NCI-H2107 treated with DMSO at 0.1 percent for 48 hours (cell line): ENCODE measurements around the gene APBB1IP.
"Not testable (repeated sequence)": the region's sequence is repeated elsewhere in the genome, so short reads cannot be mapped to it uniquely, and the experiment has no call there.

Experiments used
- DNase-seq: peaks from one replicate; lab custom pipeline; 2025; ENCODE audit not compliant: unreplicated experiment; lab: John Stamatoyannopoulos, UW

APBB1IP gene

GRCh38 chr10:26504429-26504828 is 66.3 kb downstream of the APBB1IP start:
- DNase-seq: not testable (repeated sequence)

- no peak for DNase-seq
Measured at GRCh38 chr10:26505491-26505890, 67.3 kb downstream of the APBB1IP start.

GRCh38 chr10:26506736-26507135 is 68.6 kb downstream of the APBB1IP start:
- no peak for DNase-seq

GRCh38 chr10:26507441-26507840 is 69.3 kb downstream of the APBB1IP start:
- no peak for DNase-seq

- no peak for DNase-seq
Measured at GRCh38 chr10:26508016-26508415, 69.9 kb downstream of the APBB1IP start.

GRCh38 chr10:26509307-26509706 is 71.2 kb downstream of the APBB1IP start:
- DNase-seq: no peak

GRCh38 chr10:26513101-26513500 is 75.0 kb downstream of the APBB1IP start:
- DNase-seq: no peak

- DNase-seq: no peak
Measured at GRCh38 chr10:26516540-26517101, 78.5 kb downstream of the APBB1IP start.

- no peak for DNase-seq
Measured at GRCh38 chr10:26517141-26517867, 79.2 kb downstream of the APBB1IP start.

- no peak for DNase-seq
Measured at GRCh38 chr10:26519803-26520202, 81.7 kb downstream of the APBB1IP start.

GRCh38 chr10:26520575-26520974 is 82.4 kb downstream of the APBB1IP start:
- DNase-seq: no peak

- no peak for DNase-seq
Measured at GRCh38 chr10:26524161-26524896, 86.2 kb downstream of the APBB1IP start.

GRCh38 chr10:26525586-26525985 is 87.4 kb downstream of the APBB1IP start:
- no peak for DNase-seq

- DNase-seq: no peak
Measured at GRCh38 chr10:26527018-26527417, 88.9 kb downstream of the APBB1IP start.

- no peak for DNase-seq
Measured at GRCh38 chr10:26528048-26528447, 89.9 kb downstream of the APBB1IP start.

- DNase-seq: no peak
Measured at GRCh38 chr10:26528715-26529393, 90.7 kb downstream of the APBB1IP start.

GRCh38 chr10:26534384-26534783 is 96.2 kb downstream of the APBB1IP start:
- DNase-seq: no peak

- DNase-seq: no peak
Measured at GRCh38 chr10:26540601-26541000, 102.5 kb downstream of the APBB1IP start.

GRCh38 chr10:26543567-26544306 is 105.6 kb downstream of the APBB1IP start:
- DNase-seq: no peak

- DNase-seq: no peak
Measured at GRCh38 chr10:26544932-26545331, 106.8 kb downstream of the APBB1IP start.
